Keratinocyte (primary cell): ENCODE data around the gene SRPK2.
"Not testable (repeated sequence)": the region's sequence is repeated elsewhere in the genome, so short reads cannot be mapped to it uniquely, and the experiment has no call there.

ENCODE experiments used
- EZH2 ChIP-seq: IDR thresholded peaks from one replicate; pipeline ENCODE4 v1.6.1; 2012; ENCODE audit warnings: inconsistent platforms, mild to moderate bottlenecking, low read length, moderate library complexity
- TF ChIP-seq, protein P1 (sequence below), 3 experiments: IDR thresholded peaks in 1 of 3; conservative IDR thresholded peaks in 1 of 3; optimal IDR thresholded peaks in 1 of 3; 2 replicates in 2 of 3; 3 replicates in 1 of 3; pipeline versions ENCODE3 to v1.5.1; 2011; ENCODE audit warnings: low read length in 3 of 3, mild to moderate bottlenecking in 3 of 3, moderate library complexity in 2 of 3, control low read depth in 1 of 3, inconsistent platforms in 1 of 3; ENCODE audit not compliant: insufficient read depth in 2 of 3; ENCODE audit errors: extremely low read depth in 1 of 3

DNA sequence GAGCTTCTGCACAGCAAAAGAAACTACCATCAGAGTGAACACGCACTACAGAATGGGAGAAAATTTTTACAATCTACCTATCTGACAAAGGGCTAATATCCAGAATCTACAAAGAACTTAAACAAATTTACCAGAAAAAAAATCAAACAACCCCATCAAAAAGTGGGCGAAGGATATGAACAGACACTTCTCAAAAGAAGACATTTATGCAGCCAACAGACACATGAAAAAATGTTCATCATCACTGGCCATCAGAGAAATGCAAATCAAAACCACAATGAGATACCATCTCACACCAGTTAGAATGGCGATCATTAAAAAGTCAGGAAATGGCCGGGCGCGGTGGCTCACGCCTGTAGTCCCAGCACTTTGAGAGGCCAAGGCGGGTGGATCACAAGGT lies 26.7 kb downstream of the SRPK2 start:
- TF ChIP-seq EZH2 = not testable (repeated sequence)
- TF ChIP-seq, protein P1, sequence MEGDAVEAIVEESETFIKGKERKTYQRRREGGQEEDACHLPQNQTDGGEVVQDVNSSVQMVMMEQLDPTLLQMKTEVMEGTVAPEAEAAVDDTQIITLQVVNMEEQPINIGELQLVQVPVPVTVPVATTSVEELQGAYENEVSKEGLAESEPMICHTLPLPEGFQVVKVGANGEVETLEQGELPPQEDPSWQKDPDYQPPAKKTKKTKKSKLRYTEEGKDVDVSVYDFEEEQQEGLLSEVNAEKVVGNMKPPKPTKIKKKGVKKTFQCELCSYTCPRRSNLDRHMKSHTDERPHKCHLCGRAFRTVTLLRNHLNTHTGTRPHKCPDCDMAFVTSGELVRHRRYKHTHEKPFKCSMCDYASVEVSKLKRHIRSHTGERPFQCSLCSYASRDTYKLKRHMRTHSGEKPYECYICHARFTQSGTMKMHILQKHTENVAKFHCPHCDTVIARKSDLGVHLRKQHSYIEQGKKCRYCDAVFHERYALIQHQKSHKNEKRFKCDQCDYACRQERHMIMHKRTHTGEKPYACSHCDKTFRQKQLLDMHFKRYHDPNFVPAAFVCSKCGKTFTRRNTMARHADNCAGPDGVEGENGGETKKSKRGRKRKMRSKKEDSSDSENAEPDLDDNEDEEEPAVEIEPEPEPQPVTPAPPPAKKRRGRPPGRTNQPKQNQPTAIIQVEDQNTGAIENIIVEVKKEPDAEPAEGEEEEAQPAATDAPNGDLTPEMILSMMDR (optimal IDR thresholded peaks at IDR 0.05 in 1 of 3, IDR thresholded peaks at IDR 0.05 in 1 of 3, conservative IDR thresholded peaks at IDR 0.05 in 1 of 3; ENCODE audit: extremely low read depth in 1 of 3, insufficient read depth in 2 of 3, low read length in 3 of 3) = not testable (repeated sequence)
